Upper lobe of right lung (tissue), 1 donor: ENCODE measurements around the gene ANO10. TPM values are rescaled to one million over a fixed set of nuclear protein-coding genes. Genes with fewer than 3 reads are reported as not detected.
"Not testable (repeated sequence)": the region's sequence is repeated elsewhere in the genome, so short reads cannot be mapped to it uniquely, and the experiment has no call there.

Source experiments
- ATAC-seq: fragments of 200-7000 bp; cut with Tn5 transposase; one replicate; pipeline ENCODE4 v1.9.1; 2020; ENCODE audit warnings: mild to moderate bottlenecking, moderate library complexity
- DNase-seq: peaks from one replicate; pipeline ENCODE4 v3.0.0-alpha.2; 2020
- H3K27ac ChIP-seq: fragments of 200-600 bp; one replicate; pipeline ENCODE4 v1.8.0; 2022
- H3K27me3 ChIP-seq: fragments of 200-600 bp; one replicate; pipeline ENCODE4 v1.8.0; 2022; ENCODE audit warnings: mild to moderate bottlenecking
- H3K36me3 ChIP-seq: fragments of 200-600 bp; one replicate; pipeline ENCODE4 v1.8.0; 2022
- H3K4me1 ChIP-seq: fragments of 200-600 bp; one replicate; pipeline ENCODE4 v1.8.0; 2022
- H3K4me3 ChIP-seq: fragments of 200-600 bp; one replicate; pipeline ENCODE4 v1.8.0; 2022; ENCODE audit warnings: mild to moderate bottlenecking
- H3K9me3 ChIP-seq: fragments of 200-600 bp; one replicate; pipeline ENCODE4 v1.8.0; 2022
- intact Hi-C: fragments of 100-400 bp; cut with DNase I; formaldehyde crosslinking; loops from one replicate; pipeline ENCODE4 v1.11.0; 2022
- total RNA-seq: library from RNA; stranded (reverse); fragmentation: NEBNext Ultra II Directional; extraction: Animal tissue kit (Norgen Biotek cat#: 25700); gene quantifications from one replicate; pipeline ENCODE4 v1.2.1, GENCODE V29; 2021
- TF ChIP-seq, protein P1 (sequence below): fragments of 200-600 bp; IDR thresholded peaks from one replicate; pipeline ENCODE4 v1.8.0; 2022; ENCODE audit warnings: antibody characterized with exemption
- donor health status: DM: no; HTN: yes; CAD: no; lungs with severe emphysema.

Gene ANO10
- total RNA-seq, 1 donor from 2014 or later: 30.6 TPM

DNA sequence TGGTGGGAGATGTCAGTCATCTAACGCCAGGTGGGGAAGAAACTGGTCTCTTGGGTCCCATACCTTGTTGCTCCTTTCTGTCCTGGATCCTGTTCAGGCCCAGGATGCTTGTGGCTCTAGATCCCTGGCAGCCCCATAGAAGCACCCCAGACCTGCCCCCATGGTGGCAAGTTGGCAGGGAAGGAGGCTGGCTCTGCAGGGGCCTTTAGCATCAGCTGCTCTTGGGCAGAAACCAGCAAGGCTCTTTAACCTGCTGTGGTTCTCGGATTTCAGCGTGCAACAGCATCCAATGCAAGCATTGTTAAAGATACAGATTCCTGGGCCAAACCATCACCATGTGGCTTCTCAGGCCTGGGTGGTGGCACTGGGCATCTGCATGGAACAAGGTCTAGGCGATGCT lies 259.6 kb downstream of the ANO10 start:
- Histone ChIP-seq H3K27ac (no peak overlapping the region), H3K4me1 (peaks cover 5% of the 10 kb centered on the region), H3K9me3 (no peaks in the 10 kb centered on the region), H3K27me3 (no peaks in the 10 kb centered on the region), H3K36me3 (no peaks in the 10 kb centered on the region), H3K4me3 (no peak overlapping the region)
- TF ChIP-seq, protein P1, sequence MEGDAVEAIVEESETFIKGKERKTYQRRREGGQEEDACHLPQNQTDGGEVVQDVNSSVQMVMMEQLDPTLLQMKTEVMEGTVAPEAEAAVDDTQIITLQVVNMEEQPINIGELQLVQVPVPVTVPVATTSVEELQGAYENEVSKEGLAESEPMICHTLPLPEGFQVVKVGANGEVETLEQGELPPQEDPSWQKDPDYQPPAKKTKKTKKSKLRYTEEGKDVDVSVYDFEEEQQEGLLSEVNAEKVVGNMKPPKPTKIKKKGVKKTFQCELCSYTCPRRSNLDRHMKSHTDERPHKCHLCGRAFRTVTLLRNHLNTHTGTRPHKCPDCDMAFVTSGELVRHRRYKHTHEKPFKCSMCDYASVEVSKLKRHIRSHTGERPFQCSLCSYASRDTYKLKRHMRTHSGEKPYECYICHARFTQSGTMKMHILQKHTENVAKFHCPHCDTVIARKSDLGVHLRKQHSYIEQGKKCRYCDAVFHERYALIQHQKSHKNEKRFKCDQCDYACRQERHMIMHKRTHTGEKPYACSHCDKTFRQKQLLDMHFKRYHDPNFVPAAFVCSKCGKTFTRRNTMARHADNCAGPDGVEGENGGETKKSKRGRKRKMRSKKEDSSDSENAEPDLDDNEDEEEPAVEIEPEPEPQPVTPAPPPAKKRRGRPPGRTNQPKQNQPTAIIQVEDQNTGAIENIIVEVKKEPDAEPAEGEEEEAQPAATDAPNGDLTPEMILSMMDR: no peak
- intact Hi-C loops: no loop called here
- DNase-seq (no peak), ATAC-seq (no peak)

DNA sequence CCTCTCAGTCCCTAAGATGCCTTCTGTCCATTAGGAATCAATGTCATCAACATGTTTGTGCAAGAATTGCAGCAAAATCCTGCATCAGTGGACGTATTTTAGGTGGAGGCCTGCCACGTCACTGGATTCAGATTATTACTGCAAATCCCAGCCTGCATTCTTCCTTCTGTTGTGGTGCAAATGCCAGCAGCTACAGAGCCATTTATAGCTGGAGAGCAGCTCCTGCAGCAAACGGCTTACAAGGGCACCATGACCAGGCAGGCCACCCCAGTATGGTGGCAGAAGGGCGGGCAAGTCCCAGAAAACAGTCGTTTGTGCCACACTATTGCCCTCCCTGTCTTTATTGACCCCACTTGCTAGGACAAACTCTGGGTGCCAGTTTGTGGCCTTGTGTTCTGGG lies 260.7 kb downstream of the ANO10 start:
- H3K27me3 ChIP-seq: no peaks in the 10 kb centered on the region
- no peak for DNase-seq
- H3K9me3 ChIP-seq: peaks cover 3% of the 10 kb centered on the region
- TF ChIP-seq, protein P1: no peak
- no peak overlapping the region for H3K4me3 ChIP-seq
- intact Hi-C loops: no loop called here
- no peak overlapping the region for H3K27ac ChIP-seq
- peaks cover 5% of the 10 kb centered on the region for H3K4me1 ChIP-seq
- no peak for ATAC-seq
- H3K36me3 ChIP-seq: no peaks in the 10 kb centered on the region

DNA sequence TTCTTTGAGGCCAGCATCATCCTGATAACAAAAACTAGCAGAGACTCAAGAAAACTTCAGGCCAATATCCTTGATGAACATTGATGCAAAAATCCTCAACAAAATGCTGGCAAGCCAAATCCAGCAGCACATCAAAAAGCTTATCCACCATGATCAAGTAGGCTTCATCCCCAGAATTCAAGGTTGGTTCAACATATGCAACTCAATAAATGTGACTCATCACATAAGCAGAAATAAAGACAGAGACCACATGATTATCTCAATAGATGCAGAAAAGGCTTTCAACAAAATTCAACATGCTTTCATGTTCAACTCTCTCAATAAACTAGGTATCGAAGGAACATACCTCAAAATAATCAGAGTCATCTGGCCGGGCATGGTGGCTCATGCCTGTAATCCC lies 265.8 kb downstream of the ANO10 start:
- ATAC-seq, H3K4me1 ChIP-seq, H3K9me3 ChIP-seq, H3K27ac ChIP-seq, DNase-seq, H3K4me3 ChIP-seq, H3K27me3 ChIP-seq, intact Hi-C loops, H3K36me3 ChIP-seq: not testable (repeated sequence)

DNA sequence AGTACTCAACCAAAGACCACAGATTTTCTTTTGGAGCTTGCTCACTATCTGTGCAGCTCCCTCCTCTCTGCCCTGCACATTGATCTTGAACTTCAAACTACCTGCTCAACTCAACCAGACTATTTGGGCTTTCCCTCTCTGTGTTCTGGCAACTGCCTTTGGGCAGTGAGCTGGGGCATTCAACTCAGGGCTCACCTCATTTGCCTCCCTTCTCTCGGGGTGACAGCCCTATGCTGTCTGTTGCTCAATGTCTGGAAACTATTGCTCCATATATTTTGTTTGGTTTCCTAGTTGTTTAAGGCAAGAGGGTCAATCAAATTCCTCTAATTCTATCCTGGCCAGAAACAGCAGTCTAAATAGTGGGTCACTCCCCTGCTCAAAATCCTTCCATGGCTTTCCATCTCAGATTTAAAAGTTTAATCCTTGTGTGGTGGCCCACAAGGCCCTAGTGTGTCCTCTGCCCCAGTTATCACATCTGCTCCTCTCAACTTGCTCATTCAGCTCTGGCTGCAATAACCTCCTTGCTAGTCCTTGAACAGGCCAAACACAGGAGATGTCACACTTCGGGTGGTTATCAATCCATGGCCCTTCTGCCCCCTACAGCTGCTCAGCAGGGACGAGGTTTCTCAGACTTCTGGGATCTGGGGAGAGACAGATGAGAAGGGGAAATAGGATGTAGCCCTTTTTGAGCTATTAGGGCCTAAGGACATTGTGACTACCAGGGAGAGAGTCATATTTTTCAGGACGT lies 267.7 kb downstream of the ANO10 start:
- Histone ChIP-seq H3K9me3 (peaks cover 6% of the 10 kb centered on the region), H3K4me1 (no peaks in the 10 kb centered on the region), H3K27ac (no peak overlapping the region), H3K4me3 (no peak overlapping the region), H3K27me3 (no peaks in the 10 kb centered on the region), H3K36me3 (peaks cover 9% of the 10 kb centered on the region)
- intact Hi-C loops: no loop called here
- TF ChIP-seq, protein P1: no peak
- DNase-seq: no peak
- no peak for ATAC-seq

DNA sequence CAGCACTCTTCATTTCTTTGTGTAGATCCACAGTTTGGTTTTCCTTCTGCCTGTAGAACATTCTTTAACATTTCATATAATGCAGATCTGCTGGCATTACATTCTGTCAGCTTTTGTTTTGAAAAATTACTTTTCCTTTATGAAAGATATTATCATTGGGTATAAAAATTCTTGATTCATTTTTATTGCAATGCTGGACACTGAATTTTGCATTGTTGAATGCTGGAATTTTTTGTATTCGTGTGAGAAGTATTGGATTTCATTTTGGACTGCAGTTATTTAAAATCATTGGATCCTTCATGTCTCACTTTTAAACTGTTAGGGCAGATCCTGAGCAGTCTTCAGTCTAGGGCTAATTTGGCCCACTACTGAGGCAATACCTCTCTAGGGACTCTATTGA lies 268.4 kb downstream of the ANO10 start:
- DNase-seq (no peak), ATAC-seq (no peak)
- Histone ChIP-seq H3K36me3 (peaks cover 14% of the 10 kb centered on the region), H3K9me3 (peaks cover 6% of the 10 kb centered on the region), H3K4me1 (no peaks in the 10 kb centered on the region), H3K4me3 (no peak overlapping the region), H3K27me3 (no peaks in the 10 kb centered on the region), H3K27ac (no peak overlapping the region)
- TF ChIP-seq, protein P1: no peak
- intact Hi-C loops: no loop called here

DNA sequence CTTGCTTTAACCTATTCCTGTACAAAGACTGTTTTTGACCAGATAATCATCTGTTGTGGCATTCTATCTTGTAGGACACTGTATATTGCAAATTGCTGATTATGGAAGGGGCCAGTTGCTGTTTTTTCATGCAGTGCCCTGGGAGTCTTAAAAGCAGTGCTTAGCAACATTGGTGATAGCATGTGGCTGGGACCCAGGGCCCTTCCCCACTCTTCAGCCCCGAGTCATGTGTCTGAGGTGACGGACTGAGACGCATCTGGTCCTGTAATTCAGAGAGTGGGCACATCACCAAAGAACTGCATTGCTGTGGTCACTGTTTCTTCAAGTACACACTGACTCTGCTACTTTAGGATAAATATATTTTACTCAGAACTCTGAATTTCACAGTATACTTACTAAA lies 272.1 kb downstream of the ANO10 start:
- no peak for DNase-seq
- no peaks in the 10 kb centered on the region for H3K27me3 ChIP-seq
- no peak for ATAC-seq
- H3K9me3 ChIP-seq: no peaks in the 10 kb centered on the region
- no peak overlapping the region for H3K4me3 ChIP-seq
- H3K36me3 ChIP-seq: peaks cover 50% of the 10 kb centered on the region
- TF ChIP-seq, protein P1: no peak
- no peak overlapping the region for H3K27ac ChIP-seq
- intact Hi-C loops: no loop called here
- H3K4me1 ChIP-seq: no peaks in the 10 kb centered on the region
